ENCODE measurements around the gene CIT.
A peak's percentile ranks its signal among the peaks of the same experiment; 100 is the strongest.
"Not testable (repeated sequence)": the region's sequence is repeated elsewhere in the genome, so short reads cannot be mapped to it uniquely, and the experiment has no call there.

The CIT gene, protein sequence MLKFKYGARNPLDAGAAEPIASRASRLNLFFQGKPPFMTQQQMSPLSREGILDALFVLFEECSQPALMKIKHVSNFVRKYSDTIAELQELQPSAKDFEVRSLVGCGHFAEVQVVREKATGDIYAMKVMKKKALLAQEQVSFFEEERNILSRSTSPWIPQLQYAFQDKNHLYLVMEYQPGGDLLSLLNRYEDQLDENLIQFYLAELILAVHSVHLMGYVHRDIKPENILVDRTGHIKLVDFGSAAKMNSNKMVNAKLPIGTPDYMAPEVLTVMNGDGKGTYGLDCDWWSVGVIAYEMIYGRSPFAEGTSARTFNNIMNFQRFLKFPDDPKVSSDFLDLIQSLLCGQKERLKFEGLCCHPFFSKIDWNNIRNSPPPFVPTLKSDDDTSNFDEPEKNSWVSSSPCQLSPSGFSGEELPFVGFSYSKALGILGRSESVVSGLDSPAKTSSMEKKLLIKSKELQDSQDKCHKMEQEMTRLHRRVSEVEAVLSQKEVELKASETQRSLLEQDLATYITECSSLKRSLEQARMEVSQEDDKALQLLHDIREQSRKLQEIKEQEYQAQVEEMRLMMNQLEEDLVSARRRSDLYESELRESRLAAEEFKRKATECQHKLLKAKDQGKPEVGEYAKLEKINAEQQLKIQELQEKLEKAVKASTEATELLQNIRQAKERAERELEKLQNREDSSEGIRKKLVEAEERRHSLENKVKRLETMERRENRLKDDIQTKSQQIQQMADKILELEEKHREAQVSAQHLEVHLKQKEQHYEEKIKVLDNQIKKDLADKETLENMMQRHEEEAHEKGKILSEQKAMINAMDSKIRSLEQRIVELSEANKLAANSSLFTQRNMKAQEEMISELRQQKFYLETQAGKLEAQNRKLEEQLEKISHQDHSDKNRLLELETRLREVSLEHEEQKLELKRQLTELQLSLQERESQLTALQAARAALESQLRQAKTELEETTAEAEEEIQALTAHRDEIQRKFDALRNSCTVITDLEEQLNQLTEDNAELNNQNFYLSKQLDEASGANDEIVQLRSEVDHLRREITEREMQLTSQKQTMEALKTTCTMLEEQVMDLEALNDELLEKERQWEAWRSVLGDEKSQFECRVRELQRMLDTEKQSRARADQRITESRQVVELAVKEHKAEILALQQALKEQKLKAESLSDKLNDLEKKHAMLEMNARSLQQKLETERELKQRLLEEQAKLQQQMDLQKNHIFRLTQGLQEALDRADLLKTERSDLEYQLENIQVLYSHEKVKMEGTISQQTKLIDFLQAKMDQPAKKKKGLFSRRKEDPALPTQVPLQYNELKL (N-terminal part only)

GRCh38 chr12:119876761-119877638 is at the start of gene CIT:
CIT (minus strand) TSS chr12:119877320; CDS start chr12:119876168, 1,152 bp downstream.
- peak; percentile 94 for DNase-seq

GRCh38 chr12:119925269-119925668 is 48.1 kb upstream of the CIT start:
- DNase-seq, result no peak

DNA sequence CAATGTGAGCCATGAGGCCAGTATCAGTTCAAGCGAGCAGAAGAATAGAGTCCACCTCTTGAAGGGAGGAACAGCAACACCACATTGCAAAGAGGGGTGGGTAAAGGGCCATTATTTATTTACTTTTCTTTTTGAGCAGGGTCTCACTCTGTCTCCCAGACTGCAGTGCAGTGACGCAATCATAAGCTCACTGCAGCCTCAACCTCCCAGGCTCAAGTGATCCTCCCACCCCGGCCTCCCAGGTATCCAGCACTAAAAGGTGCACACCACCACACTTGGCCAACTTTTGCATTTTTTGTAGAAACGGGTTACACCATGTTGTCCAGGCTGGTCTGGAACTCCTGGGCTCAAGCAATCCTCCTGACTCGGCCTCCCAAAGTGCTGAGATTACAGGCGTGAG is 42.9 kb upstream of the CIT start:
- no peak for DNase-seq

DNA sequence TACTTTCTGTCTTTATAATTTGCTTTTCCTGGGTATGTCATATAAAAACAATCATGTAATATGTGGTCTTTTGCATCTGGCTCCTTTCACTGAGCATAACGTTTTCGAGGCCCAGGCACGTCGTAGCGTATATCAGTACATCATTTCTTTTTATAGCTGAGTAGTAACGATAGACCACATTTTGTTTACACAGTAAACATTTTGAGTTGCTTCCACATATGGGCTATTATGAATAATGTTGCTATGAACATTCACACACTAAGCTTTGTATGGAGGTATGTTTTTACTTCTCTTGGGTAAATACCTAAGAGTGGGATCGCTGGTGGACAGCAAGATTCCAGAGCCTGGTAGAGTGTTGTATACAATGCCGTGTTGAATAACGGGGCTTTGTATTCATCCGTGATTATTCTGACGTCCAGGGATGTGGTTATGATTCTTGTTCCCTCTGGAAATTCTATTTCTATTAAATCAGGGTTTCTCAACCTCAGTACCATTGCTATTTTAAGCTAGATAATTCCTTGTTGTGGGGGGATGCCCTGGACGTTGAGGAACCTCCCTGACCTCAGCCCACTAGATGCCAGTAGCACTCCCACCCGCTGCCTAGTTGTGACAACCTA is 38.9 kb upstream of the CIT start:
- no peak for DNase-seq

GRCh38 chr12:119914666-119915065 is 37.5 kb upstream of the CIT start:
- DNase-seq, result no peak

DNA sequence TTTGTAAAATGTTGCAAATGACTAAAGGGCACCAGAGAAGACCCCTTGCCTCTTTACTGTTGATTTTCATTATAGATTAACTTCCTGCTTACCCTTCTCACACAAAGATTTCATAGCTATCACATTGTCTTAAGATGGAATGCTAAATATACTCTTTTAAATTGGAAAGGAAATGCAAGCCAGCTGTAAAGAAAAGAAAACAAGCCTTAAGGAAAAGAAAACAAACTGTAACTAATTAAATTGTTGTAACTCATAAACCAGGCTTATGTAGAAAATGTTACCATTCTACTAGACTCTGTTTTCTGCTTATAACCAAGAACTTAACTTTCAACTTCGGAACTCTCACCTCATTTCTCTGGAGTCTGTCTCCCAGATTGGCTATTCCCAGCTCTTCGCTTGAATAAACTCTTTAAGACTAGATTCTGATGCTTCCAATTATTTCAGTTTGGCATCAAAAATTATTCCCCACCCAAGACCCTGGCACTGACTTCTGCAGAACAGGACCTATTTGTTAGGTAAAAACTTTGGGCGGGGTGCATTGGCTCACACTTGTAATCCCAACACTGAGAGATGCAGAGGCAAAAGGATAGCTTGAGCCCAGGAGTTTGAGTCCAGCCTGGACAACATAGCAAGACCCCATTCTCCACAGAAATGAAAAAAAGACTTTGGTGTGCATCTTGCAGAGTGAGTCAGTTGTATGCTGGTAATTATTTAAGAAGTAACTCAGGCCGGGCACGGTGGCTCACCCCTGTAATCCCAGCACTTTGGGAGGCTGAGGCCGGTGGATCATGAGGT is 36.6 kb upstream of the CIT start:
- no peak for DNase-seq

- no peak for DNase-seq
Observed at GRCh38 chr12:119911182-119911581, 34.1 kb upstream of the CIT start.

DNA sequence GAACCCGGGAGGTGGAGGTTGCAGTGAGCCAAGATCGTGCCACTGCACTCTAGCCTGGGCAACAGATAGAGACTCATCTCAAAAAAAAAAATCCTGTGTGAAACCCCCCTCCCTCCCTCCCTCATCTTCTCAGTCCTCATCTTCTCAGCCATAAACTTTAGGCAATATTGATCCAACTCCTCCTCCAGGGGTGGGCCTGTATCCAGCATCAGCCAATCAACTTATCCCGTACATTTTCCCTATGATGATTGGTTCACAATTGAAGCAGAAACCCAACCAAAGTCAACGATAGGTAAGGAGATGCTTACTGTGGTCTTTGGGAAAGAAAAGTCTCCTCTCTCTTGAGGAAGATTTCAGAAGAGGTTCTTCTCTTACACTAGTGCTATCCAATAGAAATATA is 33.5 kb upstream of the CIT start:
- DNase-seq, result no peak

- no peak for DNase-seq
Observed at GRCh38 chr12:119902084-119902509, 25.0 kb upstream of the CIT start.

GRCh38 chr12:119901670-119902069 is 24.6 kb upstream of the CIT start:
- no peak for DNase-seq

DNA sequence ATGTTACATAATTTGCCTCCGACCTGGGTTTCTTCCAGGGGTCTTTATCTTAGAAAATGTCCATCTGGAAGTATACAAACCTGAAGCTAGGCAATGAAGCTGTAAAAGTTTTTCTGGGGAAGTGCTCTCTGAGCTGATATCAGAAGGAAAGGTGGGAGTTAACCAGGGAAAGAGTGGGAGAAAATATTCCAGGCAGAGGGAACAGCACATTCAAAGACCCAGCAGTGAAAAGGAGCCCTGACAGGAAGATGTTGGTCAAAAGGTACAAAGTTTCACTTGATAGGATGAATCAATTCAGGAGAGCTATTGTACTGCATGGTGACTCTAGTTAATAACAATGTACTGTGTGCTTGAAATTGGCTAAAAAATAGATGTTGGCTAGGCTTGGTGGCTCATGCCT is 17.8 kb upstream of the CIT start:
- DNase-seq, result no peak

- not testable (repeated sequence) for DNase-seq
Observed at GRCh38 chr12:119892611-119893010, 15.5 kb upstream of the CIT start.

DNA sequence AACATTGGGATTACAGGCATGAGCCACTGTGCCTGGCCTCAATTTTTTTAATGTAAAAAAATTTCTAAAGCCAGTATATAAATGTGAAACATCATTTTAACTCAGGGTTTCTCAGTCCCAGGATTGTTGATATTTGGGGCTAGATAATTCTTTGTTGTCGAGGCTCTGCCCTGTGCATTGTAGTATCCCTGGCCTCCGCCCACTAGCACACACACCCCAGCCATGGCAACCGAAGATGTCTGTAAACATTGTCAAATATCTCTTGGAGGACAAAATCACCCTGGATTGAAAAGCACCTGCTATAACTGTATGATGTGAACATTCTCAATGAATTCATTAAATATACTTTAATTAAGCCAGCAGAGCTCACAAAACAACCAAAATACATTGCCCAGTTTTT is 8.4 kb upstream of the CIT start:
- no peak for DNase-seq

GRCh38 chr12:119883791-119884190 is 6.7 kb upstream of the CIT start:
- not testable (repeated sequence) for DNase-seq

GRCh38 chr12:119883237-119883636 is 6.1 kb upstream of the CIT start:
- DNase-seq, result no peak

GRCh38 chr12:119877639-119877948 is 474 bp upstream of the CIT start:
- DNase-seq, result no peak

DNA sequence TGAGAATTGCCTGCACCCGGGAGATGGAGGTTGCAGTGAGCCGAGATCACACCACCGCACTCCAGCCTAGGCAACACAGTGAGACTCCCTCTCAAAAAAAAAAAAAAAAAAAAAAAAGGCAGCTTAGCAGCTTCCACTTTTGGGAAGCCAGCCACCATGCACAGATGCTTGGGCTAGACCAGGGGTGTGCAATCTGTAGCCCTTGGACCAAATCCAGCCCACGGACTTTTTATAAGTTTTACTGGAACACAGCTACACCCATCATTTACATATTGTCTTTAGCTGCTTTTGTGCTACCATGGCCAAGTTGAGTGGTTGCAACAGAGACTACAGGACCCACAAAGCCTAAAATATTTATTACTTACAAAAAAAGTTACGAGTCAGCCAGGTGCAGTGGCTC is 6.7 kb downstream of the CIT start:
- DNase-seq, result no peak

DNA sequence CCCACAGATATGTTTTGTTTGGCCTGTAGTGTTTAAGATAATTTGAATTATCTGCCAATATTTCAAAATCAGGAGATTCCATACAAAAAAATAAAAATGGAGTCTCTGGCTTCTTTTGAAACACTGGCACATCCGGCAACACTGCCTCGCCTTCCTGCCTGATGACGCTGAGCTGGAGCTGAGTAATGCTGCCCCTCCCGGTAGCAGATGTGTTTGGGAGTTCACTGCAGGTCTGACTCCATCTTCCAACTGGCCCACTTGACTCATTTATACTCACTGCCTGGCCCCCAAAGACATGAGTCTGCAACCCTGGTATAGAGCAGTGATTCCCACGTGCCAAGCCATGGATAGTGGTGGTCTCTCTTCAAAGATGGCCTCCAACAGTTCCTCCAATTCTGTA is 7.4 kb downstream of the CIT start:
- no peak for DNase-seq

- DNase-seq, result no peak
Observed at GRCh38 chr12:119868992-119869391, 8.1 kb downstream of the CIT start.

- DNase-seq, result no peak
Observed at GRCh38 chr12:119864591-119864990, 12.5 kb downstream of the CIT start.

DNA sequence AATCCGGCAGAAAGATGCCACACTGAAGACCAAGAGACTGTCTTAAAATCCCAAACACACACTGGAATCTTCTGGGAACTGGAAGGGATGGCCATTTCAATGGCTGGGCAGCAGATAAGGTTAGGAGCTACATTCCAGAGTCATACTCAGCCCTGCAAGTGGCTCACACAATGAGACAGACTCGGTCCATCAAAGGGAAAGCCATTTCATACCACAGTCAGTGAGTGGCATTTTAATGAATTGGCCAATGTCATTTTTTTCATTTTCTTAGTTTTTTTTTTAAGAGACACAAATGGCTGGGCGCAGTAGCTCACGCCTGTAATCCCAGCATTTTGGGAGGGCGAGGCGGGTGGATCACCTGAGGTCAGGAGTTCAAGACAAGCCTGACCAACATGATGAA is 17.9 kb downstream of the CIT start:
- DNase-seq, result no peak
